Measurements from ENCODE around the gene PPP1R9A. TPM values are rescaled to one million over a fixed set of nuclear protein-coding genes. Genes with fewer than 3 reads are reported as not detected.

PPP1R9A gene
- total RNA-seq, 2 experiments from 2014 or later: 0.07 TPM; not detected in 1

DNA sequence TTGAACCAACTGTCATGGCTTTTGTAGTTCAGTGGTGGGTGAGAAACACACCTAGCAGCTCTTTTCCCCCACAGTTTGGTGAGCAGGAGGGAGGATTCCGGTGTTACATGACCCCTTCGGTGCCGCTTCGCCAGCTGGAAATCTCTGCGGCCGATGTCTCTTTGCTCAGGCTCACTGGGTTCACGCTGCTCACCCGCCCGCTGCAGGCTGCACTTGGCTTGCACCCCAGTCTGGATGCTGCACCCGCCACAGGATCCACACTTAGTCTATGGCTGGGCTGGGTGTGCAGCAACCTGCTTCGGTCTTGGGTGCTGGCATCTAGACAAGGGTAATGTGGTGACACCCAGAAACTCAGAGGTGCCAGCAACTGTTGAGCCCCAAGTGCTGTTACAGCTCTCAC is 225.1 kb downstream of the PPP1R9A start:
- ATAC-seq: no peak
- H3K4me1 Mint-ChIP-seq: no peaks in the 10 kb centered on the region
- H3K36me3 Mint-ChIP-seq: no peaks in the 10 kb centered on the region
- H3K27me3 Mint-ChIP-seq: no peaks in the 10 kb centered on the region
- H3K27ac Mint-ChIP-seq: no peak overlapping the region
- no peak for DNase-seq
- H3K9me3 Mint-ChIP-seq (ENCODE audit: low read depth): no peaks in the 10 kb centered on the region
- CTCF ChIA-PET: no interaction called here
- H3K4me3 Mint-ChIP-seq: no peak overlapping the region

DNA sequence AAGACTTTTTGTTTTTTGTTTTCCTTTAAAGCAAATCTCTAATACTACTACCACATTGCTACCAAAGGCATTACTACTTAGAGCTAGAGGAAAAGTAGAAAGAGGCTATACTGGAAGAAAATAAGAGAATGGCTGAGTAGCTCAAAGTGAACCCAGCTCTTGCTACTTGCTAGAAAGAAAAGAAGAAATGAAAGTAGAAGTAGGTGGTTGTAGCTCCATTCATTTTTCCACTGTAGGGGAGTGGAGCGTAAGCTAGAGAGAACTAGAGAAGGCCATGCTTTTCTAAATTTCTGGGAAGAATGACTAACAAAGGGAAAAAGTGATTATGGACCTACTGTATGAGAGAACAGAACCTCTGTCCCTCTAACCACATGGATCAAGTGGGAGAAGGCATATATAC is 232.5 kb downstream of the PPP1R9A start:
- Mint-ChIP-seq H3K4me3 (no peak overlapping the region), H3K4me1 (no peaks in the 10 kb centered on the region), H3K27me3 (no peaks in the 10 kb centered on the region), H3K36me3 (no peaks in the 10 kb centered on the region), H3K27ac (no peak overlapping the region), H3K9me3 (ENCODE audit: low read depth) (no peaks in the 10 kb centered on the region)
- DNase-seq (no peak), ATAC-seq (no peak)
- CTCF ChIA-PET: no interaction called here

DNA sequence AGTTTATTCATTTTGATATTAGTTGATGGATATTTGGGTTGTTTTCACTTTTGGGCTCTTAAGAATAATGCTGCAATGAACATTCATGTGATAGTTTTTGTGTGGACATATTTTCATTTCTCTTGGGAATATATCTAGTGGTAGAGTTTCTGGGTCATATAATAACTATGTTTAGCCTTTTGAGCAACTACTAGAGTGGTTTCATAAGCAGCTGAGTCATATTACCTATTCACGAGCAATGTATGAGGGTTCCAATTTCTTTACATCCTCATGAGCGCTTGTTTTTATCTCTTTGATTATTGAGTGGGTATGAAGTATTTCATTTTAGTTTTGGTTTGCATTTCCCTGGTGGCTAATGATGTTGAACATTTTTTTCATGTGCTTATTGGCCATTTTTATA is 234.4 kb downstream of the PPP1R9A start:
- H3K9me3 Mint-ChIP-seq (ENCODE audit: low read depth): no peaks in the 10 kb centered on the region
- no peak for DNase-seq
- CTCF ChIA-PET: no interaction called here
- H3K36me3 Mint-ChIP-seq: no peaks in the 10 kb centered on the region
- no peak overlapping the region for H3K4me3 Mint-ChIP-seq
- H3K27me3 Mint-ChIP-seq: no peaks in the 10 kb centered on the region
- ATAC-seq: no peak
- no peaks in the 10 kb centered on the region for H3K4me1 Mint-ChIP-seq
- H3K27ac Mint-ChIP-seq: no peak overlapping the region

DNA sequence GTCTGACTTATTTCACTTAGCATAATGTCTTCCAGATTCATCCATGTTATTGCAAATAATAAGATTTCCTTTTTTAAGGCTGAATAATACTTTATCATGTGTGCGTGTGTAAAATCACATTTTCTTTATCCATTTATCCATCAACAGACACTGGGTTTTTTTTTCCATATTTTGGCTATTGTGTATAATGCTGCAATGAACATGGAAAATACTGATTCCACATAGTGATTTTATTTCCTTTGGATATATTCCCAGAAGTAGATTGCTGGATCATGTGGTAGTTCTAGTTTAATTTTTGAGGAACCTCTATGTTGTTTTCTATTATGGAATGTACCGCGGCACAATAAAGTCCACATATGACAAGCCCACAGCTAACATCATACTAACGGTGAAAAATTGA is 236.9 kb downstream of the PPP1R9A start:
- CTCF ChIA-PET: no interaction called here
- H3K27me3 Mint-ChIP-seq: no peaks in the 10 kb centered on the region

DNA sequence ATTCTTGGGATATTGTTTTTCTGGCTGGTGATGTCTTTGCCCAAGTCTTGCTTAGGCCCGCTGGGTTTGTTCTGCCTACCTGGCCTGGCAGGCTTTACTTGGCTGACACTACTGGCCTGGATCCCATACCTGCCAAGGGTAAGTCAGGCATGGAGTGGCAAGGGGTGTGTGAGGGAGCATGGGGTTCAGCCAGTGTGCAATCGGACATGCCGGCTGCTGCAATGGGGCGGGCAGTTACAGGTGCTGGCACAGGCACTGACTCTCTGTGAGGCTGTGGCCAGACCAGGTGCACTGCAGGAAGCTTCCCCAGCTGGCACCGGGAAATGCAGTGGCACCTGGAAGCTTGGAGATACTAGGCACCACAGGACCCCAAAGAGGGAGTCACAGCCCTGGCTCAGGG is 248.6 kb downstream of the PPP1R9A start:
- Mint-ChIP-seq H3K4me1 (no peaks in the 10 kb centered on the region), H3K9me3 (ENCODE audit: low read depth) (no peaks in the 10 kb centered on the region), H3K36me3 (no peaks in the 10 kb centered on the region), H3K27me3 (no peaks in the 10 kb centered on the region), H3K27ac (no peak overlapping the region), H3K4me3 (no peak overlapping the region)
- ATAC-seq (no peak), DNase-seq (no peak)
- CTCF ChIA-PET: no interaction called here

More for the DNA sequence above, 236.9 kb downstream of the PPP1R9A start:
- no peaks in the 10 kb centered on the region for H3K36me3 Mint-ChIP-seq
- H3K9me3 Mint-ChIP-seq (ENCODE audit: low read depth): no peaks in the 10 kb centered on the region
- H3K4me1 Mint-ChIP-seq: no peaks in the 10 kb centered on the region
- DNase-seq (no peak), ATAC-seq (no peak)
- no peak overlapping the region for H3K4me3 Mint-ChIP-seq
- no peak overlapping the region for H3K27ac Mint-ChIP-seq

DNA sequence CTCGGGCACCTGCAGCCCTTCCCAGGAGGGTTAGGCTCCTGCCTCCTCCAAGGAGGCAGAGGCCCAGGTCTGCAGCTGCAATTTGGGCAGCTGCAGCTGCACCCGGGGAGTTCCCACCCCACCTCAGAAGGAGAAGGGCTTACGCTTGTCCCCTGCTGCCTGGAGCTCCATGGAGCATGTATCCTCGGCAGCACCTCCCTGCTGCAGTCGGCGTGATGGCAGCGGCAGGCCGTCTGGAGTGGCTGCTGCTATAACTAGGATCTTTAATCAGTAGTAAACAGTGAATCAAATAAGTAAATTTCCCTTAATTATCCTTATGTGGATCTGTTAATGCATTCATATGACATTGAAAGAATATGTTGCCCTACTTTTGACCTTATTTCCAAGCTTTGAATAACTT is 250.0 kb downstream of the PPP1R9A start:
- ATAC-seq (no peak), DNase-seq (no peak)
- Mint-ChIP-seq H3K4me1 (no peaks in the 10 kb centered on the region), H3K4me3 (no peak overlapping the region), H3K27me3 (no peaks in the 10 kb centered on the region), H3K9me3 (ENCODE audit: low read depth) (no peaks in the 10 kb centered on the region), H3K36me3 (no peaks in the 10 kb centered on the region), H3K27ac (no peak overlapping the region)
- CTCF ChIA-PET: no interaction called here

DNA sequence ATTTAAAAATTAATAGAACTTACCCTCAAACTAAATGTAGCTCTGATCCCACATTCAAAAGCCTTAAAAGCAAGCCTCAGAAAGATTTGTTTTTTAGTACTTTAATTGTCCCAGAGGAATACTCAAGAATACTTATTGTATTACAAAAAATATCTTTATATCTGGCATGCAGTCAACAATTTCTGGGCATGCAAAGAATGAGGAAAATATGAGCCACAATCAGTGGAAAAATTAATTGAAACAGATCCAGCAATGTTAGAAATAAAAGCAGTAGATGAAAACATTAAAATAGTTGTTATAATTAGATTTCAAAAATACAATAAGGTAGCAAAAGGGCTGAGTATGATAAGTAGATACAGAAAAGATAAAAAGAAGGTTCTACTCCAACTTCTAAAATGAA is 262.3 kb downstream of the PPP1R9A start:
- Mint-ChIP-seq H3K4me1 (no peaks in the 10 kb centered on the region), H3K36me3 (no peaks in the 10 kb centered on the region)
- ATAC-seq: no peak

DNA sequence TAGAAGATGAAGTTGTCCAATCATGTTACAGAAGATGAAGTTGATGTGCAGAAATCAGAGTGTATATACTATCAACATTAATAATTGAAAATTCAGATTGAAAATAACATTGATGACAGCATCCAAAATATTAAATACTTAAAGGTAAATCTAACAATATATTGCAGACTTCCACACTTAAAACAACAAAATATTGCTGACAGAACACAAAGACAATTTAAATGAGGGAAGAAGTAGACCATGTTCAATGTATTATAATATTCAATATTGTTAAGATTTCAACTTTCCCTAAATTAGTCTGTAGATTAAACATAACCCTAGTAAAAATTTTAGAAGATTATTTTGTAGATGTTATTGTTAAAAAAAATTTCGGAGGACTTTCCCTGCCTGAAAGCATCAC is 265.0 kb downstream of the PPP1R9A start:
- Mint-ChIP-seq H3K4me1 (no peaks in the 10 kb centered on the region), H3K4me3 (no peak overlapping the region), H3K27ac (no peak overlapping the region), H3K27me3 (no peaks in the 10 kb centered on the region), H3K9me3 (ENCODE audit: low read depth) (no peaks in the 10 kb centered on the region), H3K36me3 (no peaks in the 10 kb centered on the region)
- DNase-seq (no peak), ATAC-seq (no peak)
- CTCF ChIA-PET: no interaction called here

More for the DNA sequence above, 262.3 kb downstream of the PPP1R9A start:
- Mint-ChIP-seq H3K27ac (no peak overlapping the region), H3K9me3 (ENCODE audit: low read depth) (no peaks in the 10 kb centered on the region), H3K4me3 (no peak overlapping the region), H3K27me3 (no peaks in the 10 kb centered on the region)
- CTCF ChIA-PET: no interaction called here
- DNase-seq: no peak

DNA sequence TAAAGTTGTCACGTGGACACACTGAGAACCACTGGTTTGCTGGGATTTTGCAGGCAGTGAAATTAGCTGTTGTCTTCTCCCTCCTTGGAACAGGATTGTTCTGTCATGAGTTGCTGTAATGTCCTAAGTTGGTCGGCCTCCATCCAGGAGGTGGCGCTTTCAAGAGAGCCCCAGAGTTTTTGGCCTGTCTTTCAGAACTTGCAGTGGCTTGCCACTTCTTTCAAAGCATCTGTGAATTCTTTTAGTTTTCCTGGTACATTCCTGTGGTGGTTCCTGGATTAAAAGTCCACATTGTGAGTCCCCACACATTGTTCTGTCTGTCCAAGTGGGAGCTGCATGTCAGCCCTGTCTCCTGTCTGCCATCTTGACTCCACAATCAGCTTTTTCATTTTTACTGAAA is 283.1 kb downstream of the PPP1R9A start:
- DNase-seq: no peak
- Mint-ChIP-seq H3K27me3 (no peaks in the 10 kb centered on the region), H3K9me3 (ENCODE audit: low read depth) (no peaks in the 10 kb centered on the region), H3K36me3 (no peaks in the 10 kb centered on the region), H3K4me1 (no peaks in the 10 kb centered on the region), H3K4me3 (no peak overlapping the region), H3K27ac (no peak overlapping the region)
- CTCF ChIA-PET: no interaction called here
- no peak for ATAC-seq

DNA sequence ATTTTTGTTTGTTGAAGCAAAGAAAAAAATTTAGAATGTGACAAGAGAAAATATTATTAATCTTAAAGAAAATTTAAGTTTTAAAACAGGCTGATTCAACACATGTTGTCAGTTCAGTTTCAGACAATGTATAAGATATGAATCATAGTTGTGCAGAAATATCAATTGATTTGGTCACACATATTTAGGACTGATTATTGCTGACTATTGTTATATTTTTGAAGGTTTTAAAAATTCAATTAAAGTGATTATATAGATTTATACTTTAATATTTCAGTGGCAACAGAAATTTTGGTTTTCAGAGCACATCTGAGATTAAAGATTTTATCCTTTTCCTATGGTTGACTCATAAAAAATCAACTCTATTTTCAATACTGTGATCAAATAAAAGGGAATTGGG is 284.4 kb downstream of the PPP1R9A start:
- Mint-ChIP-seq H3K4me1 (no peaks in the 10 kb centered on the region), H3K4me3 (no peak overlapping the region), H3K27ac (no peak overlapping the region), H3K9me3 (ENCODE audit: low read depth) (no peaks in the 10 kb centered on the region), H3K36me3 (no peaks in the 10 kb centered on the region), H3K27me3 (no peaks in the 10 kb centered on the region)
- DNase-seq (no peak), ATAC-seq (no peak)
- CTCF ChIA-PET: no interaction called here

DNA sequence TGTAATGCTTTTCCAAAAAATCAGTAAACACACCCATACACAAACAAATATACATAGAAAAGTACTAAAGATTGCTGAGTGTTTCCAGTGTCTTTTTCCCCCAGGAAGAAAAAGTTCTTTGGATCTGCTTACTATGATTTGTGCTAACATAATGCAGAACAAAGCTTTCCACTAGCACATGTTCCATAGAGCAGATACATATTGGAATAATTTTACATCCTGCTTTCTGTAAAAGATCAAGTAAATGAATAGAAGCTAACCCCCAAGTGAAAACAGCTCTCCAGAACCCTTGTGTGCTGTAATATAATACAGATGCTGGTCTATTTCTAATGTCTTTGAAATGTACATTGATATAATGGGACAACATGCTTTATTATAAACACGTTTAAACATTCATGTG is 291.5 kb downstream of the PPP1R9A start:
- no peak for ATAC-seq
- H3K4me3 Mint-ChIP-seq: no peak overlapping the region
- no peaks in the 10 kb centered on the region for H3K4me1 Mint-ChIP-seq
- CTCF ChIA-PET: no interaction called here
- H3K27me3 Mint-ChIP-seq: peaks cover 6% of the 10 kb centered on the region
- no peaks in the 10 kb centered on the region for H3K36me3 Mint-ChIP-seq
- no peak for DNase-seq
- no peak overlapping the region for H3K27ac Mint-ChIP-seq
- no peaks in the 10 kb centered on the region for H3K9me3 Mint-ChIP-seq (ENCODE audit: low read depth)

DNA sequence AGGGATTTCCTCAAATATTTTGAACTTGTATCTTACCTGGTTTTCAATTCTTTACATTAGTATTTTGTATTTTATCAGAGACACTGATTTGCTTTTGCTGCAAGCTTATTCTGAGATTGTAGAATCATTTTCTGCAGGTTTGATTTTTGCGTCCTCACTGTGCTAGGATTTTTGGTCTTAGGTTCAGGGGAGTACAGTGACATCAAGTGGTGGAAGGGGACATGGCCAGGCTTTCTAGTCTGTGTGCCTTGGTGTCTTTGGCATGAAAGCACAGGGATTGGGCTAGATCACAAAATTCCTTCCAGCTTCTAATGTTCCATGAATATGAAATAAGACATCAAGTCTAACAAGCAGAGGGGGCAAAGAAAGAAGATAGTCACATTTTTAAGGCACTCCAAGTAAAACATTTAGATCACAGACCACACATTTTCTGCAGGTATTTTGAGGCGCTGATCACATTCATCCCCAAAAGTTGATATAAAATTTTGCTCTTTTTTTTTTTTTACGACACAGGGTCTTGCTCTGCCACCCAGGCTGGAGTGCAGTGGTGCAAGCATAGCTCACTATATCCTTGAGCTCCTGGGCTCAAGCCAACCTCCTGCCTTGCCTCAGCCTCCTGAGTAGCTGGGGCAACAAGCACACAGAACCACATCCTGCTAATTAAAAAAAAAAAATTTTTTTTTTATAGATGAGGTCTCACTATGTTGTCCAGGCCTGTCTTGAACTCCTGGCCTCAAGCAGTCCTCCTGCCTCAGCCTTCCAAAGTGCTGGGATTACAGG is 292.6 kb downstream of the PPP1R9A start:
- Mint-ChIP-seq H3K27ac (no peak overlapping the region), H3K36me3 (no peaks in the 10 kb centered on the region), H3K27me3 (peaks cover 6% of the 10 kb centered on the region), H3K9me3 (ENCODE audit: low read depth) (peaks cover 2% of the 10 kb centered on the region), H3K4me3 (no peak overlapping the region), H3K4me1 (no peaks in the 10 kb centered on the region)
- CTCF ChIA-PET: no interaction called here
- ATAC-seq (no peak), DNase-seq (no peak)

DNA sequence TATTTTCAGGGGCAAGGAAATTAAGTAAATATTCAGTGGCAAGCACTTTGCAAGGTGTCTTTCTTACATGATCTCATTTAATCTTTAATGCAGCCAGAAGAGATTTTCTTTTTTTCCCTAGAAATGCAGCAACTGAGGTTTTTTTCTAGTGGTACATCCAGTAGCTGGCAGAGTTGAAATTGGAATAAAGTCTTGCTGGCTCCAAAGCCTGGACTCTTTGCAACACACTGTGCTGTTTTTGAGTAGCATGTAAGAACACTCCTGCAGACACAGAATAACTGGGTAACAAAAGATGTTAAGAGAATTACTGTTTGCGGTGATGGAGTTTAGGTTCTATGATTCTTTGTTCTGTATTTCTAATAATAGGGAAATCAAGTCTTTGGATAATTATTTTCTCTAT is 293.3 kb downstream of the PPP1R9A start:
- no peak for ATAC-seq
- no peak overlapping the region for H3K4me3 Mint-ChIP-seq
- peaks cover 2% of the 10 kb centered on the region for H3K9me3 Mint-ChIP-seq (ENCODE audit: low read depth)
- DNase-seq: no peak
- peaks cover 6% of the 10 kb centered on the region for H3K27me3 Mint-ChIP-seq
- CTCF ChIA-PET: no interaction called here
- no peaks in the 10 kb centered on the region for H3K4me1 Mint-ChIP-seq
- H3K36me3 Mint-ChIP-seq: no peaks in the 10 kb centered on the region
- H3K27ac Mint-ChIP-seq: no peak overlapping the region

DNA sequence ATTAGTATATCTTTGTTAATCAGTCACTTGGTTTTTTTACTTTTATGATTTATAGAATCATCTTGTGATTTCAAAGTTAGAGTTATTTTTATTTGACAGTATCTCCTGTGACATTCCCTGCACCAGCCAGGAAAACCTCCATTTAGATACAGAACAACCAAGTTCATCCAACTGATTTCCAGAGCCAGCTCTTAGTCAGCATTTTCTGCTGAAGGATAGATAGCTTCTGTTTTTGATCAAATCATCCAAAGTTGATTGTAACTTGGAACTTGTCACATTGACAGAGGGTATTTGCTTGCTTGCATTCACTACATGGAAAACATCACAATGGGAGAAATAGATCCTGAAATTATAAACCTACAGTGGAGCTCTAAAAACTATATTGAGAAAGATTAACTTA is 294.3 kb downstream of the PPP1R9A start:
- peaks cover 6% of the 10 kb centered on the region for H3K27me3 Mint-ChIP-seq

DNA sequence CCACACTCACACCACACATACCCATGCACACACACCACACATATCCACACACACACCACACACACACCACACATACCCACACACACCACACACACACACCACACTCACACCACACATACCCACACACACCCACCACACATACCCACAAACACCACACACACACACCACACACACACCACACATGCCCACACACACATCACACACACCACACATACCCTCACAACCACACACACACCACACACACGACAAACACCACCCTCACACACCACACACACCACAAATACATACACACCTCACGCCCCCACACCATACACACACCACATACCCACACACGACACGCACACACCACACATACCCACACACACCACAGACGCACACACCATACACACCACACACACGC is 297.2 kb downstream of the PPP1R9A start:
- CTCF ChIA-PET: no interaction called here
- no peak overlapping the region for H3K4me3 Mint-ChIP-seq
- H3K9me3 Mint-ChIP-seq (ENCODE audit: low read depth): peaks cover 2% of the 10 kb centered on the region
- no peak for DNase-seq
- H3K36me3 Mint-ChIP-seq: no peaks in the 10 kb centered on the region
- H3K27ac Mint-ChIP-seq: no peak overlapping the region
- ATAC-seq: no peak
- no peaks in the 10 kb centered on the region for H3K4me1 Mint-ChIP-seq
- peaks cover 6% of the 10 kb centered on the region for H3K27me3 Mint-ChIP-seq

More for the DNA sequence above, 294.3 kb downstream of the PPP1R9A start:
- ATAC-seq: no peak
- Mint-ChIP-seq H3K36me3 (no peaks in the 10 kb centered on the region), H3K4me1 (no peaks in the 10 kb centered on the region), H3K4me3 (no peak overlapping the region), H3K9me3 (ENCODE audit: low read depth) (peaks cover 2% of the 10 kb centered on the region), H3K27ac (no peak overlapping the region)
- CTCF ChIA-PET: interaction anchor here (0.7 kb wide), 1 partner anchor 148 kb away, joined by 3 read pairs; no protein-coding TSS in a partner anchor
- DNase-seq: no peak
